GM19240 (cell line): ENCODE results near the gene SLC12A8.

Source experiments
- DNase-seq: peaks from one replicate; pipeline ENCODE4 v3.0.0; 2011; ENCODE audit warnings: low spot score; ENCODE audit not compliant: insufficient read length

The SLC12A8 gene

DNA sequence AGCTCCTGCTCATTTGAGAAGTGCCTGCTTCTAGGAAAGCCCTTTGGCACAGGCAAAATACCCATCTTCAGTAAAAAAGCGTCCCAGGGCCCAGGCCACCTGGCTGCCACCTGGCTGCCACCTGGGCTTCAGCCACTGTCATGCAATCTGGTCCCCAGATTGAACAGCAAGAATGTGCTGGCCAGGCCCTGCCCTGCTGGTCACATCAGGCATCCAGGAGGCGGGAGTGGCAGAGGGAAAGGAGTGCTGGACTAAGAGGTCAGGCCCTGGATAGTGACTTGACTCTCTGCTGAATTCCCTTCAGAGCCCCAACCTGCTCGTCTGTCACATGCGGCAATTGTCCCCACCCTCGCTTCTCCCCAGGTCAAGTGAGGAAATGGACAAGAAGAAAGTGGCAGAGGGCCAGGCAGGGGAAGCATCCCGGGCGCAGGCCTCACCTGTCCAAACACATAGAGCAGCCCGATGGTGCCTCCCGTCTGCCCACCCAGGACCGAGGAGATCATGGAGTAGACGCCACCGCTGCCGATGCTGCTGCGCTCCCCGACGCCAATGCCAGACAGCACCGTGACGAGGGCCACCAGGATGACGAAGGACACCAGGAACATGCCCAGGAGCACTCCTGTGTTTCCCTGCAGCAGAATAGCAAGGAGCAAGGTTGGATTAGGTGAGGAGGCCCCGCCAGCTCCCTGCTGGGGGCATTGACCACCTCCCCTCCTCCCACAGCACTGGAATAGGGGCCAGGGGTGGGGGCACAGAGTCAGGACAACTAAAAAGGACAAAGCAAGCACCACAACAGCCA, 25.5 kb downstream of the SLC12A8 start:
- DNase-seq = no peak

DNA sequence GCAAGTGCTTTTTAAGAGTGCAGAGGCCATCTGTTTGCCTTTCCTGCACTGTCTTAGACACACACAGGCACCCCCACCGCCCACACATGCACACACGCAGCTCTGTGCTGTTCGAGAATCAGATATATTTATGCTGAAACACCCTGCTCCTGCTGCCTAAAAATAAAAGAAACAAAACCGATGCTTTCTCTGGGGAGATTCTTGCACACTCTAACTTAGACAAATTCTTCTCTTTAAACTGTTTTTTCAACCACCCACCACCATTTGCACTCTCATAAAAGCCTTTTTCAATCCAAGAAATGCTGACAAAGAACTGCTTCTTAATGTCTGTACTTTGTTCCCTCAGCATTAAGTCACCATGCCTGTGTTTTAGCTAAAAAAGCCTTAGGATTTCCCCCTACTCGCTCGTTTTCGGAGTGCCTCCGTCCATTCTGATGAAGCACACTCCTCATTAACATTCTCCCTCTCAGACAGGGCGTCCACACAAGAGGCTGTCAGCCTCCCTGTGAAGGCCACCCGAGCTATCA, 26.2 kb downstream of the SLC12A8 start:
- no peak for DNase-seq

DNA sequence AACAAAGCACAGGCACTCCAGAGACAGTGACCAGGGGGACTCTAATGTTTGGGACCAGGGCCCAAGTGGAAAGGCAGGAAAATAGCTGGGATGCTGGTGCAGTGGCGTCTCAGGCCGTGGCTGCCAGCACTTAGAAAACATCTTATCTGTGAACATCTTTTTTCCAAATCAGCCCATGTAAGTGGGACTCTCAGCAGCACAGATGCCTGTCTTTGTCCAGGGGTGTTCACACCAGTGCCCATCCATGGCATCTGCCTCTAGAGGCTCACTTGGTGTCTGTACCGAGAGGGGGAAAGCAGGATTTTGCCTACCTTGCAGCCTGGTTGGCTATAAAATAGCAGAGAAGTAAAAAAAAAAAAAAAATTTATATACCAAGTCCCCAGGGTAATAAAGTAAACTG, 26.7 kb downstream of the SLC12A8 start:
- DNase-seq = no peak

DNA sequence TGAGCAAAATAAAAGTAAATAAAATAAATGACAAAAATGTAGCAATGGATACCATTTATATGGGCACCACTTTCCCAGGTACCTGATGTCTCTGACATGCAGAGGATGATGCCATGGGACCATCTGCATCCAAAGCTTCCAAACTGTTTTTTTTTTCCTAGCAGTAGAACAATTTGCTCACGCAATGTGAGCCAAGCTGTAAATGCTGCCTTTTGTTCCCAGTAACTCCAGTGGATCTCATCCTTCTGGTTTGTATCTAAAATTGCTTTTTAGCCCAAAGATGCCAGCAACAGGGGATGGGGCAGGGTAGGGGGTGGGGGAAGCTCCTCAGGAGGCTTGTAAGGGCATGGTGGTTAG, 32.7 kb downstream of the SLC12A8 start:
- DNase-seq = no peak

GRCh38 chr3:125179143-125179883, 33.2 kb downstream of the SLC12A8 start:
- DNase-seq = no peak

DNA sequence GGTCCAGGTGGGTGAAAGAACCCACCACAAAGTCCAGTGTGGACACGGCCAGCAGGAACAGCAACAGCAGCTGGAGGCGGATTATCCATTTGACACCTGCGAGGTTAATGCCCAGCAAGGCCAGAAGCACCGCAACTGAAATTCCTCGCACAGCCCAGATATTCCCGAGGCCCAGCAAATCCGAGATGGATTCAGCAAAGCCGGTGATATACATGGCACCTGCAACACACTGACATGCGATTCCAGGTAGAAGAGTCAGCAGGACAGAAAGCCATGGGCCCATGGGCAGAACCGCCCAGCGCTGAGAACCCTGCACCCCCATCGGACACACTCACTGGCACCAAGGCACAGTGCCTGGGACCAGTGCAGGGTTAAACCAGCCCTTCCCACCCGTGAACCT, 34.8 kb downstream of the SLC12A8 start:
- no peak for DNase-seq

DNA sequence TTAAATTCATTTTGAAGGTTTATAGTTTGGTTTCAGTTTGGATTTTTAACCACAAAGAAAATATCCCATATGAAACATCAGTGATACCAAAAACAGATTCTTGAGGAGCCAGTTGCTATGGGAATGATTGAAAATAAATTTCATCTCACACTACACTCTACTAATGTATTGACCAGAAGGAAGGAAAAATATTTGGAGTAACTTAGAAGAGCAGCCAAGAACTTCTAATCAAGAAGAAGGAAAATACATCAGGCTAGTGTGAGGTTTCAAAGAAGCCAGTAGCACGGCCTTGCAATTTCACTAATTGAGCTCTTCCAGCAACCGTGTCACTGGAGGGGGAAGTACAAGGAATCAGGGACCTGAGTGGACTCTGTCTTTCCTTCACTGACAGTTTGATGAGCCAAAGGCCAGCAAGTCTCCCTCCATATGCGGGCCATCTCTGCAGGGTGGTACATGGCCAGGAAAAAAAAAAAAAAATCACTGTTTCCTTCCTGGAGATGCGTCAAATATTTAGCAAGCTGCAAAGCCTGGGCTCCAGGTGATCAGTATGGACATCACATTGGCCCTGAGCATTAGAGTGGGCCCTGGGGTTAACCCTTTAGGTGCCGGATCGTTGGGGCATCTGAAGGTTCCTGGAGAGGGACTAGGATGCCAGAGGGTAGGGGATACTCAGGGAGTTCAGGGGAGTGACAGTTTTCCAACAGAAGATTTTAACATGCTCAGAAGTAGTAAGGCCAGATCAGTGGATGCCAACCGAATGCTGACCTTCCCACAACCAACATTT, 37.1 kb downstream of the SLC12A8 start:
- DNase-seq = no peak

DNA sequence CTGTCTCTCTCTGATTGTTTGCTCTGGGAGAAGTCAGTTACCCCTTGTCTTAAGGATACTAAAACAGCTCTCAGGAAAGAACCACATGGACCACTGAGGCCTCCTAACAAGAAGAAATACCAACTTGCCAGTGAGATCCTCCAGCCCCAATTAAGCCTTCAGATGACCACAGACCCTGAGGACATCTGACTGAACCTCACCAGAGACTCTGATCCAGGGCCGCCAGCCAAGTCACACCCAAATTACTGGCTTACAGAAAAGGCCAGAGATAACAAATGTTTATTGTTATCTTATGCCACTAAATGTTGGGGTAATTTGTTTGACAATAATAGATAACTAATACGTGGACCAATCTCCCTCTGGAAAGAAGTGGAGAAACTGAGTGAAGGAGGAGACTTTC, 40.2 kb downstream of the SLC12A8 start:
- DNase-seq = no peak

- no peak for DNase-seq
Measured at GRCh38 chr3:125168711-125169393, 43.7 kb downstream of the SLC12A8 start.

DNA sequence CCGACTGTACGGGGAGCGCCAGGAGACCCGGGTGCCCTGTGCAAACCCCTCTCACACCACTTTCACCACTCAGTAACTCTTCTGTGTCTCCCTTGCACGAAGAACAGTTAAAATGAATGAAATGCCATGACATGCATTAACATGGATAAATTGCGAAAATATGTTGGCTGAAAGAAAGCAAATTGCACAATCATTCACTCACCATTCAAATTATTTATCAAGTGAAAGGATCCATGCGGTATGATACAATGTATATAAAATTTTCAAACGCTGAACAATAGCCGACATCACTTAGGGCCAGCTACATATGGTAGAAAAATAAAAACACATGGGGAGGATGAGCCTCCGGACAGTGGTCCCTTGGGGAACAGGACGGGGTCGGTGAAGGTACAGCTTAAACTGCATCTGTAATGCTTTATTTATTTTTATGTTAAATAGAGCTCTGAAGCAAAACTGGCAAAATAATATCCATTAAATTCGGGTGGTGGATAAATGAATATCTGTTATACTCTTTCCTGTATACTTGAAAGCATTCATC, 45.9 kb downstream of the SLC12A8 start:
- DNase-seq = no peak

DNA sequence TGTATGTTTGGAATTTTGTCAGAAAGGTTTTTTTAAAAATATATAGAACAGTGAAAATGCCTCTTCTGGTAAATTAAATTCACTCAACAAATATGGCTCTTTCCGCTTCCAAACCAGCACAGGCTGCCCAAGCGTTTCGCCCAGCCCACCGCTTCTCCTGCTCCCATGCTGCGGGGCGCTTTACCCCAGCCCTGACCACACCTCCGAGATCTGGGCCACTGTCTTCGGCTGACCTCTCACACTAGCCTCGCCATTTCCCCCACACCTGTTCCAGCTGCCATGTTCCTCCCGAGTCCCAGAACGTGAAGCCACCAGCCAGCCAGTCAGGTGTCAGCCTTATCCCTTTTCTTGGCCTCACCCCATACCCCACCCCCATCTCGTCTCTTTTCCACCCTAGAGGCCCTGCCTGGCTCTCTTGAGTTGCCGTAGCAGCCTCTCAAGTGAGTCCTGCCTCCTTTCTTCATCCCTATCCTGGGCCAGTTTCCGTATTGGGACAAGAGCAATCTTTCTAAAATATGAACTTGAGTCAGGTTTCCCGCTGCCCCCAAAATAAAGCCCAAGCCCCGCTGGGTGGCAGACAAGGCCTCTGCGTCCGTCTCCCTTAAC, 46.5 kb downstream of the SLC12A8 start:
- DNase-seq = no peak

GRCh38 chr3:125165189-125165947, 47.2 kb downstream of the SLC12A8 start:
- DNase-seq = no peak

- DNase-seq = no peak
Measured at GRCh38 chr3:125163739-125164601, 48.6 kb downstream of the SLC12A8 start.

DNA sequence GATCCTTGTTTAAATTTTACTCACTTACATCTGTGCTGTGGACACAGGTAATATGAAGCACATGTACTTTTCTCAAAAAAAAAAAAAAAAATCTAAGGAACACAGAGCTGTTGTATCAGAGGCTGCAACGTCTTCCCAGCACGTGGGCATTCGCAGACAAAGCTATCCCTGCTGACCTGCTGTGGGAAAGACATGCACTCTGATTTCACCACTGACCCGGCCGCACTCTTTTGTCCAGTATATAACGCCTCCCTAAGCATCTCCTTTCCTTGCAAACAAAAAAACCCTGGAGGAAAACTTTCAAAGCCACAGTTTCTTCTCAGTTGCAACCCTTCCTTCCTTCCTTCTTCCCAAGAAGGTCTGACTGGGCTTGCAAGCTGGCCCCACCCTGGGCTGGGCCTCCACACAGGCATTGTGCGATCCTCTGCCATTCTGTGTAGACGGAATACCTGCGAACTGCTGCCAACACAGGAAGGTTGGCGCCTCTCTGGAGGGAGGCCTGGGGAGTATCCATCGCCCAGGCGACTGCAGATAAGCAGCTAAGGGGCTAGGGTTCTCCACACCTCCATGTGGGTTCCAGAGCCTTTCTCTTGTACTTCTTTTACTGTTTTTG, 50.8 kb downstream of the SLC12A8 start:
- DNase-seq = no peak

GRCh38 chr3:125160606-125161371, 51.8 kb downstream of the SLC12A8 start:
- no peak for DNase-seq

- DNase-seq = no peak
Measured at GRCh38 chr3:125157183-125157582, 55.4 kb downstream of the SLC12A8 start.

DNA sequence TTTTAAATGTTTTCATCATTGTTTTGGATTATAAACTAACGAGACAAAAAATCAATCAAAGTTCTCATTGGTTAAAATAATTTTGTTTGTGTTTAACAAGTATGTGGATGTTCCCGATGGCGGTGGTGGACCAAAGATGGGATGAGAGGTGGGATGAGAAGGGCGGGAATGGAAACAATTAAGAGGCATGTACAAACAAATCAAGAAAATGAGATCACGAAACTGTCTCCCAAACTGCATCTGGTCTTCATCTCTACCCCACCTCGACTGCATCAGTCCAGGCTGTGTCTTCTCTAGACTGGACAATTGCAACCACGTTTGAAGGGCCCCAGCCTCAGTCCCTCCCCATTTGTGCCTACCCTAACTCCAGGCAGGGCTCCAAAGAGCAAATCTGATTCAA, 56.1 kb downstream of the SLC12A8 start:
- DNase-seq = no peak

GRCh38 chr3:125154800-125155269, 57.7 kb downstream of the SLC12A8 start:
- no peak for DNase-seq
